ENCODE results near the gene COP1. TPM values are rescaled to one million over a fixed set of nuclear protein-coding genes. Genes with fewer than 3 reads are reported as not detected.

COP1 gene
- total RNA-seq, 4 donors from 2014 or later: 36.1 to 53.6 (median 39.5) TPM

GRCh38 chr1:175936736-175937135 is 270.4 kb downstream of the COP1 start:
- Histone ChIP-seq H3K36me3 (peaks cover 0 to 39% (median 15%) of the 10 kb centered on the region in 4 donors), H3K9me3 (no peaks in the 10 kb centered on the region), H3K27me3 (no peaks in the 10 kb centered on the region), H3K27ac (replicated peaks in 1 of 4) (no peak overlapping the region), H3K4me3 (no peak overlapping the region), H3K4me1 (no peaks in the 10 kb centered on the region)
- 94% methylated on average over 6 of the region's 6 CpGs for WGBS
- TF ChIP-seq CTCF (IDR thresholded peaks at IDR 0.05) (no peak), EP300 (IDR thresholded peaks at IDR 0.05) (no peak), POLR2A (IDR thresholded peaks at IDR 0.05; ENCODE audit: low read depth) (no peak), POLR2AphosphoS5 (IDR thresholded peaks at IDR 0.05) (no peak)
- DNase-seq (ENCODE audit: extremely low spot score): no peak
- intact Hi-C loops (cut with DNase I): no loop called here

- intact Hi-C loops (cut with DNase I): no loop called here
- WGBS: 62% methylated on average over 3 of the region's 3 CpGs
- TF ChIP-seq CTCF (IDR thresholded peaks at IDR 0.05) (no peak), POLR2AphosphoS5 (IDR thresholded peaks at IDR 0.05) (no peak), POLR2A (IDR thresholded peaks at IDR 0.05; ENCODE audit: low read depth) (no peak), EP300 (IDR thresholded peaks at IDR 0.05) (no peak)
These were observed 271.4 kb downstream of the COP1 start for GRCh38 chr1:175935566-175936115.

GRCh38 chr1:175935166-175935565 is 271.9 kb downstream of the COP1 start:
- intact Hi-C loops (cut with DNase I): no loop called here
- 84% methylated on average over 3 of the region's 3 CpGs for WGBS
- no peaks in the 10 kb centered on the region for H3K9me3 ChIP-seq
- no peak for DNase-seq (ENCODE audit: extremely low spot score)
- H3K27ac ChIP-seq (replicated peaks in 1 of 4): no peak overlapping the region
- H3K4me3 ChIP-seq: no peak overlapping the region
- H3K27me3 ChIP-seq: no peaks in the 10 kb centered on the region
- H3K4me1 ChIP-seq: no peaks in the 10 kb centered on the region
- TF ChIP-seq POLR2A (IDR thresholded peaks at IDR 0.05; ENCODE audit: low read depth) (no peak), POLR2AphosphoS5 (IDR thresholded peaks at IDR 0.05) (no peak), EP300 (IDR thresholded peaks at IDR 0.05) (no peak), CTCF (IDR thresholded peaks at IDR 0.05) (no peak)
- peaks cover 0 to 25% (median 9%) of the 10 kb centered on the region in 4 donors for H3K36me3 ChIP-seq

More at GRCh38 chr1:175935566-175936115, 271.4 kb downstream of the COP1 start:
- Histone ChIP-seq H3K9me3 (no peaks in the 10 kb centered on the region), H3K27me3 (no peaks in the 10 kb centered on the region), H3K4me1 (no peaks in the 10 kb centered on the region), H3K27ac (replicated peaks in 1 of 4) (no peak overlapping the region), H3K36me3 (peaks cover 0 to 30% (median 13%) of the 10 kb centered on the region in 4 donors), H3K4me3 (no peak overlapping the region)
- DNase-seq (ENCODE audit: extremely low spot score): no peak

- intact Hi-C loops (cut with DNase I): no loop called here
- no peak for TF ChIP-seq CTCF (IDR thresholded peaks at IDR 0.05)
- TF ChIP-seq POLR2A (IDR thresholded peaks at IDR 0.05; ENCODE audit: low read depth): no peak
- no peak for TF ChIP-seq EP300 (IDR thresholded peaks at IDR 0.05)
- TF ChIP-seq POLR2AphosphoS5 (IDR thresholded peaks at IDR 0.05): no peak
- WGBS: 75% methylated on average over 3 of the region's 3 CpGs
- no peaks in the 10 kb centered on the region for H3K27me3 ChIP-seq
- peaks cover 0 to 8% (median 6%) of the 10 kb centered on the region in 4 donors for H3K9me3 ChIP-seq
- no peak for DNase-seq (ENCODE audit: extremely low spot score)
- no peak overlapping the region for H3K27ac ChIP-seq (replicated peaks in 1 of 4)
- H3K4me1 ChIP-seq: no peaks in the 10 kb centered on the region
- H3K4me3 ChIP-seq: no peak overlapping the region
- peaks cover 0 to 12% (median 4%) of the 10 kb centered on the region in 4 donors for H3K36me3 ChIP-seq
These were observed 273.3 kb downstream of the COP1 start for GRCh38 chr1:175933801-175934200.

GRCh38 chr1:175927944-175928343 is 279.1 kb downstream of the COP1 start:
- no peak overlapping the region for H3K4me3 ChIP-seq
- TF ChIP-seq EP300 (IDR thresholded peaks at IDR 0.05): no peak
- no peak for TF ChIP-seq POLR2AphosphoS5 (IDR thresholded peaks at IDR 0.05)
- TF ChIP-seq CTCF (IDR thresholded peaks at IDR 0.05): no peak
- TF ChIP-seq POLR2A (IDR thresholded peaks at IDR 0.05; ENCODE audit: low read depth): no peak
- no peak for DNase-seq (ENCODE audit: extremely low spot score)
- H3K36me3 ChIP-seq: peaks cover 0 to 9% (median 4%) of the 10 kb centered on the region in 4 donors
- 93% methylated on average over 1 of the region's 1 CpG for WGBS
- H3K27me3 ChIP-seq: no peaks in the 10 kb centered on the region
- peaks cover 0 to 22% (median 17%) of the 10 kb centered on the region in 4 donors for H3K9me3 ChIP-seq
- H3K27ac ChIP-seq (replicated peaks in 1 of 4): no peak overlapping the region
- intact Hi-C loops (cut with DNase I): no loop called here
- no peaks in the 10 kb centered on the region for H3K4me1 ChIP-seq
